GM21515 (cell line): ENCODE results near the gene NLGN2.

Source experiments
- ATAC-seq: cut with Tn5 transposase; IDR thresholded peaks from one replicate; pipeline ENCODE4 v1.9.1; 2021; ENCODE audit not compliant: unreplicated experiment

NLGN2 gene

DNA sequence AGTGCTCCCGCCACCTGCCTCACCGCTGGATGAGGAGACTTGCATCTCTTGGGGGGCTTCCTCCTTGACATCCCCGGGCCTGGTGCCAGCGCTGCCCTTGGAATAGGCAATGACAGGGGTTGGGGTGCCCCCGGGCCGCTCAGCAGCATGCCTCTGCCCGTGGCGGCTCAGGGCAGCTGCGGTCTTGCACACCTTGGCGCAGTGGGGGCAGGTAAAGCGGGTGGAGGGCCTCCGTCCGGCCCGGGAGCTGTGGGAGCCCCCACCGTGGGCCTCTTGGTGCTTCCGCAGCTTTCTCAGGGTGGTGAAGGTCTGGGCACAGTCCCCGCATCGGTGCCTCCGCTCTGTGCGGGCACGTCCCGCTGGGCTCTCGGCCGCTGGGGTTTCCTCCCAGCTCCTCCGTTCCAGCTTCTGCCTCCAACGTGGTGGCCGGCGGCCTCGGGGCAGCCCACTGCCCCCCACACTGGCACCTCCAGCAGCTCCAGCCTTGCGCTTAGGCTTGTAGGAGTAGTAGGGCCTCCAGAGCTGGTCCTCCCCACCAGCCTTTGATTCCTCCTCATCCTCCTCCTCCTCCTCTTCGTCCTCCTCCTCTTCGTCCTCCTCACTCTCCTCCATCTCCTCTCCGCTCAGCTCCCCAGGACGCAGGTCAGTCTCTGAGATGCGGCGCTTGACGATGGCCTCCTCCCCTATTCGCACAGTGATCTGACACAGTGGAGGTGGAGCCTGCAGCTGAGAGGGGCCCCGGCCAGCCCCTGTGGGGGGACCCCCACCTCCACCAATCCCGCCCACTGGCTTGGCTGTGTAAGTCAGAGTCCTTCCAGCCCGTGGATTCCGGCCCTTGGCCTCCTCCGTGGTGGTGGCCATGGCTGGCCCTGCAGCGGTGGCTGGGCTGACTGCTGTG lies 55.1 kb downstream of the NLGN2 start:
- no peak for ATAC-seq

GRCh38 chr17:7463372-7463846 lies 55.8 kb downstream of the NLGN2 start:
- ATAC-seq: no peak

- ATAC-seq: no peak
These were observed 56.4 kb downstream of the NLGN2 start for GRCh38 chr17:7464081-7464480.

GRCh38 chr17:7465597-7466275 lies 58.1 kb downstream of the NLGN2 start:
- no peak for ATAC-seq

DNA sequence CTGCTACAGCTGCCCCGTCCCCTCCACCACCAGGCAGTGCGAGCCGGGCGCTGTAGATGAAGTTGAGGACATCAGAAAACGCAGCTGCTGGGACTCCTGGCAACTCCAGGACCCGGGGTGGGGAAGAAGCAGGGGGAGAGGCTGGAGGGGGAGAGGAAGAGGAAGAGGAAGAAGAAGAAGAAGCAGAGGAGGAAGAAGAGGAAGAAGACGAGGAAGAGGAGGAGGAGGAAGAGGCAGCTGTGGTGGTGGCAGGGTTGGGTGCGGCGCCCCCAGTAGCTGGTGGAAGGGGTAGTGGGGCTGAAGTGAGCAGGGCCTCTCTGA lies 58.6 kb downstream of the NLGN2 start:
- no peak for ATAC-seq

GRCh38 chr17:7466639-7467341 lies 59.1 kb downstream of the NLGN2 start:
- no peak for ATAC-seq

DNA sequence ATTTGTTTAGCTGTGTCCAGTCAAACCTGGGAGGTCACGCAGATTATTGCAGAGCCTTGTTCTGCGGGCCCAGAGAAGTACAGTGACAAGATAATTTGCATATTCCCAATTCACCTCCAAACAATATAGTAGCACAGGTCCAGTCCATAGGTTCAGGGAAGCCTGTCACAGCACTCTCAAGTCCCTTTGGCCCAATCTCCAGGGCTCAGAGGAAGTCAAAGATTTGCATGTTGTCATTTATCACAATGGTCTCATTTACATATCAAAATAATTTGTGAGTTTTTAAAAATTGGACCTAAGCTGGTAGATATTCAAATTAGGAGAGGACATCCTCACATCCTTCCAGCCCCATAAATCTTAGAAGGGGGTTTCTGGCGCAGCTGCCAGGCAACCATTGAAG lies 59.9 kb downstream of the NLGN2 start:
- ATAC-seq: no peak

DNA sequence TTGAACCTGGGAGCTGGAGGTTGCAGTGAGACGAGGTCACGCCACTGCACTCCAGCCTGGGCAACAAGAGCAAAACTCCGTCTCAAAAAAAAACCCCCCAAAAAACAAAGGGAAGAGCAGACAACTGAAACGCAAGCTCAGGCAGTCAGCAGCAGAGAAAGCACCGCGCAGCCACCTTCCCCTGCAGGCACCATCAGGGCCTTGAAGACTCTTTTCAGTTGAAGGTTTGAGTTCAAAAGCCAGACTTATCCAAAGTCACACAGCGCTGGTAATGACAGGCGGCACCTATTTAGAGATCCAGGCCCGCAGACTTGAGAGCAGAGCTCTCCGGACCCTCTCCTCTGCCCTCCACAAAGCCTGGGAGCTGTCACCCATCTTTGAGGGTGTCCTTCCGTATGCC lies 60.6 kb downstream of the NLGN2 start:
- no peak for ATAC-seq

GRCh38 chr17:7468804-7469389 lies 61.3 kb downstream of the NLGN2 start:
- no peak for ATAC-seq
